HuH-7.5 (cell line): ENCODE data around the gene FAM20A.

Experiments used
- DNase-seq: peaks from one replicate; pipeline ENCODE4 v3.0.0; 2011; ENCODE audit warnings: low spot score

The FAM20A gene

DNA sequence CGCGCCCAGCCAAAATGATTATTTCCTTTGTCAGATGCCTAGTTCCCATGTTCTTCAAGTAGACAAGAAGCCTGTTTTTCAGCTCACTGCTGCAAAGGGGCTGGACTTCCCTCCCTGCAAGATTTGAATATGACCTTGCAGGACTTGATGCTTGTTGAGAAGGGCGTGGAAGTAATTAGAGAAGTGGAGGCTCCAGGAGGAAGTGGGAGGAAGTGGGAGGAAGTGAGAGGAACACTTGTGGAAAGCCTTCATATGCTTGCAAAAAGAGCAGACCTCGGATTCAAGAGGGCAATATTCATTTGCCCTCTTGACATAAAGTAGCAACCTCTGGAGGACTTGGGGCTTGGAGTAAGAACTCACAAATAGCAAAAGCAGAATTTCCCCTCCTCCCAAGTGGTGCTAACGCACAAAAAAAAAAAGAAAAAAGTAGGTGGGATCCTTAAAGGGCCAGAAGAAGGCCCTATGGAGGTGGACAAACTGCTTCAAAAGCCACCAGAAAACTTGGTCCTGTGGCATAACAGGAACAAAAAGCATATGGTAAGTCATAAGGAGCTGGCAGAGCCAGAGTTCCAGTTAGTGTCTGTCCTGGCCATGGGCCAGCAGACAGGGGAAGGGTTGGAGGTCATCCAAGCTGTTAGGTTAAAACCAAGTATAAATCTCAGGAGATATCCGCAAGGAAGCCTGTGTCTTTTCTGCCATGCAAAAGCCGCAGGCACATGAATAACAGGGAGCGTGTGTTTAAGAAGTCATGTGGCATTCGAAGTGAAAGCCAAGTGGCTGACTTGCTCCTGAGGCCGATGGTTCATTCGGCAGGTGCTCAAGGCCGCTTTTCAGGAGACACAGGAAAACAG lies 109.6 kb downstream of the FAM20A start:
- DNase-seq, result no peak

DNA sequence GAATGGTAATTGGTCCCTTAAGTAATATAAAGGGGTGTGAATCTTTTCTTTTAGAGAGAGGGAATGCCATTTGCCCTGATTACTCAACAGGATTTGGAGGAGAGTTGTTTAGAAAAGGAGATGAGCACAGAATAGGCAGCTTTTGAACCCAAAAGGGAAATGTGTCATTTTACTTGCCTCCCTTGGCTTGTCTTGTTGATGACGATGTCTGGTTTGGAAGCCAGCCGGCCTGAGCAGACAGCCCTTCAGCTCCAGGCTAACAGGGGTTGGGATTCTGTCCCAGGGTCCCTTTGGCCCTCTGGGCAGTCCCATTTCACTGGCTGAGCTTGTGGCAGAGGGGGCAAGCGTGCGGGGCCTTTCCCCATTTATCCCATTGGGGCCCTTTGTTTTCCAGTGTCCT lies 111.2 kb downstream of the FAM20A start:
- no peak for DNase-seq
